ENCODE data around the gene KRTAP10-1. TPM values are rescaled to one million over a fixed set of nuclear protein-coding genes. Genes with fewer than 3 reads are reported as not detected.
"Not testable (repeated sequence)": the region's sequence is repeated elsewhere in the genome, so short reads cannot be mapped to it uniquely, and the experiment has no call there.

Gene KRTAP10-1
- total RNA-seq, 4 donors from 2014 or later: not detected

DNA sequence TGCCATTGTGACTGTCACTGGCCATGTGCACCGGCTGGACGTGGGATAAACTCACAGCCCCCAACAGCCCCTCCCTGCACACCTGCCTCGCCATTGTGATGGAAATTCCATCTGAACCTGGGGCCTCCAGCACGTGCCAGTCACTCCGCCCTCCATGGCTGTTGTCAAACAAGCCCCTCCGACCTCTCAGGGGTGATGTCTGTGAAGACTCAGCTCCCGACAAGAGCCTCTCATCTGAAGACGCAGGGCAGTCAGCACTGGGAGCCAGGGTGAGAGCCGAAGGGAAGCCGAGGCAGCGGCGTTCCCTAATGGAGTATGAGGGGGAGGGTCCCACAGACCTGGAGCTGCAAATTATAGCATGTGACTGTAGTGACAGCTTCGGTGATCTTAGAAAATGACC lies 12.7 kb upstream of the KRTAP10-1 start:
- Histone ChIP-seq H3K9me3 (no peaks in the 10 kb centered on the region), H3K27ac (no peak overlapping the region), H3K27me3 (peaks cover 49 to 71% (median 58%) of the 10 kb centered on the region in 3 donors), H3K4me1 (no peaks in the 10 kb centered on the region), H3K36me3 (no peaks in the 10 kb centered on the region), H3K4me3 (no peak overlapping the region)
- no peak for DNase-seq
- in situ Hi-C loops (cut with MboI; ENCODE audit: low sequenced_read_pairs in 4 of 4) (no loop called here), intact Hi-C loops (cut with DNase I; ENCODE audit: low total_unique reads) (no loop called here)
- ATAC-seq: no peak
- TF ChIP-seq POLR2A (IDR thresholded peaks at IDR 0.05): no peak
- TF ChIP-seq, protein P1, sequence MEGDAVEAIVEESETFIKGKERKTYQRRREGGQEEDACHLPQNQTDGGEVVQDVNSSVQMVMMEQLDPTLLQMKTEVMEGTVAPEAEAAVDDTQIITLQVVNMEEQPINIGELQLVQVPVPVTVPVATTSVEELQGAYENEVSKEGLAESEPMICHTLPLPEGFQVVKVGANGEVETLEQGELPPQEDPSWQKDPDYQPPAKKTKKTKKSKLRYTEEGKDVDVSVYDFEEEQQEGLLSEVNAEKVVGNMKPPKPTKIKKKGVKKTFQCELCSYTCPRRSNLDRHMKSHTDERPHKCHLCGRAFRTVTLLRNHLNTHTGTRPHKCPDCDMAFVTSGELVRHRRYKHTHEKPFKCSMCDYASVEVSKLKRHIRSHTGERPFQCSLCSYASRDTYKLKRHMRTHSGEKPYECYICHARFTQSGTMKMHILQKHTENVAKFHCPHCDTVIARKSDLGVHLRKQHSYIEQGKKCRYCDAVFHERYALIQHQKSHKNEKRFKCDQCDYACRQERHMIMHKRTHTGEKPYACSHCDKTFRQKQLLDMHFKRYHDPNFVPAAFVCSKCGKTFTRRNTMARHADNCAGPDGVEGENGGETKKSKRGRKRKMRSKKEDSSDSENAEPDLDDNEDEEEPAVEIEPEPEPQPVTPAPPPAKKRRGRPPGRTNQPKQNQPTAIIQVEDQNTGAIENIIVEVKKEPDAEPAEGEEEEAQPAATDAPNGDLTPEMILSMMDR (IDR thresholded peaks at IDR 0.05 in 4 of 5, conservative IDR thresholded peaks at IDR 0.05 in 1 of 5): no peak

DNA sequence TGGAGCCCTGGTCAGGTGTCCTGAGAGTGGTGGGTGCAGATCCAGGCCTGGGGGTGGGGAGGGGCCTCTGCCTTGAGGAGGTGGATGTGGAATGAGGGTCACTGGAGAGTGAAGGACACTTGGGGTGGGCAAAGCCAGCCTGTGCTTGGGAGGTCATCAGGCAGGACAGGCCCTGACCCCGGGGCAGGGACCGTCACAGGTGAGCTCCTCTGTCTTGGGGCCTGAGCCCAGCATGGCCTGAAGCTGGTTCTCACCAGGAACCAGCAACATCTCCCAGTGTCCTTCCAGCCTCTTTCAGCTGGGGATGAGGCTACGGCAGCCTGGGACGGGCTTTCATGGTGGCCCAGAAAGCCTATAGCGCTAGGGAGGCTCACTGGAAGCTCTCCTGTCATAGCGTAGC lies 12.1 kb upstream of the KRTAP10-1 start:
- Histone ChIP-seq H3K27me3 (peaks cover 44 to 70% (median 52%) of the 10 kb centered on the region in 3 donors), H3K4me1 (no peaks in the 10 kb centered on the region), H3K36me3 (no peaks in the 10 kb centered on the region), H3K27ac (no peak overlapping the region), H3K4me3 (no peak overlapping the region), H3K9me3 (no peaks in the 10 kb centered on the region)
- in situ Hi-C loops (cut with MboI; ENCODE audit: low sequenced_read_pairs in 4 of 4) (no loop called here), intact Hi-C loops (cut with DNase I; ENCODE audit: low total_unique reads) (no loop called here)
- TF ChIP-seq, protein P1 (IDR thresholded peaks at IDR 0.05 in 4 of 5, conservative IDR thresholded peaks at IDR 0.05 in 1 of 5): no peak
- TF ChIP-seq POLR2A (IDR thresholded peaks at IDR 0.05): no peak
- DNase-seq: no peak
- no peak for ATAC-seq

GRCh38 chr21:44551340-44551961 lies 11.5 kb upstream of the KRTAP10-1 start, which contains the start of gene KRTAP10-2:
TSS of gene KRTAP10-2 (minus strand) at chr21:44551505. CDS start at chr21:44551458, 47 bp downstream.
- Histone ChIP-seq H3K4me1 (no peaks in the 10 kb centered on the region), H3K36me3 (no peaks in the 10 kb centered on the region), H3K27me3 (peaks cover 38 to 64% (median 45%) of the 10 kb centered on the region in 3 donors), H3K27ac (no peak within 1 kb of the TSS), H3K9me3 (no peaks in the 10 kb centered on the region), H3K4me3 (no peak within 1 kb of the TSS)
- intact Hi-C loops (cut with DNase I; ENCODE audit: low total_unique reads): no loop called here
- TF ChIP-seq, protein P1 (IDR thresholded peaks at IDR 0.05 in 4 of 5, conservative IDR thresholded peaks at IDR 0.05 in 1 of 5): no peak
- TF ChIP-seq POLR2A (IDR thresholded peaks at IDR 0.05): no peak
- DNase-seq (no peak), ATAC-seq (no peak)
- in situ Hi-C loops (cut with MboI; ENCODE audit: low sequenced_read_pairs in 4 of 4): no loop called here

DNA sequence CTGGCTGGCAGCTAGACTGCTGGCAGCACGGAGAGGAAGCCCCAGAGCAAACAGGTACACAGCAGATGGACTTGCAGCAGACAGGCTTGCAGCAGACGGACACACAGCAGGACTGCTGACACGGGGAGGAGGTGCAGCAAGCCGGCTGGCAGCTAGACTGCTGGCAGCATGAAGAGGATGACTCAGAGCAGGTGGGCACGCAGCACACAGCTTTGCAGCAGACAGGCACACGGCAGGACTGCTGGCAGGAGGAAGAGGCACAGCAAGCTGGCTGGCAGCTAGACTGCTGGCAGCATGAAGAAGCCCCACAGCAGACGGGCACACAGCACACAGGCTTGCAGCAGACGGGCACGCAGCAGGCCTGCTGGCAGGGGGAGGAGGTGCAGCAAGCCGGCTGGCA lies 10.8 kb upstream of the KRTAP10-1 start:
- Histone ChIP-seq H3K9me3 (no peaks in the 10 kb centered on the region), H3K27me3 (peaks cover 37 to 57% (median 45%) of the 10 kb centered on the region in 3 donors), H3K27ac (no peak overlapping the region), H3K36me3 (no peaks in the 10 kb centered on the region), H3K4me1 (no peaks in the 10 kb centered on the region), H3K4me3 (no peak overlapping the region)
- DNase-seq: no peak
- no peak for ATAC-seq
- TF ChIP-seq, protein P1 (IDR thresholded peaks at IDR 0.05 in 4 of 5, conservative IDR thresholded peaks at IDR 0.05 in 1 of 5): no peak
- TF ChIP-seq POLR2A (IDR thresholded peaks at IDR 0.05): no peak
- intact Hi-C loops (cut with DNase I; ENCODE audit: low total_unique reads): no loop called here
- in situ Hi-C loops (cut with MboI; ENCODE audit: low sequenced_read_pairs in 4 of 4): no loop called here

DNA sequence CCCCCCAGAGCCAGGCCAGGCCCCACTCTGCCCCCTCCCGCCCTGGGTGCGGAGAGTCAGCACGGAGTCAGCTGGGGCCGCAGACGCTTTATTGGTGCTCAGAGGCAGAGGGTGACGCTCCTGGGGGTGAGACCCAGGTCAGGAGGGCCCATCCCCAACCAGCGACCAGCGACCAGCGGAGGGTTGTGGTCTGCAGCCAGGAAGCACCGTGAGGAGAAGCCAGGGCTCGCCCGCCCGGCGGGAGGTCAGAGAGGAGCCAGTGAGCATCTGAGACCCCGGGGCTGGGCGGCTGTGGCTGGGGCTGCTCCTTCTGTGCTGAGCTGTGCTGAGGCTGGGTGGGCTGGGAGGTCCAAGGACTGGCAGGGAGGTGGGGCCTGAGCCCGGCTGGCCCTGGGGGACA lies 10.3 kb upstream of the KRTAP10-1 start:
- ATAC-seq; H3K36me3 ChIP-seq; DNase-seq; in situ Hi-C loops (cut with MboI; ENCODE audit: low sequenced_read_pairs in 4 of 4); intact Hi-C loops (cut with DNase I; ENCODE audit: low total_unique reads); H3K4me1 ChIP-seq; H3K9me3 ChIP-seq; H3K4me3 ChIP-seq; H3K27ac ChIP-seq: not testable (repeated sequence)
- H3K27me3 ChIP-seq: peaks cover 36 to 52% (median 44%) of the 10 kb centered on the region in 3 donors
